MCF 10A (cell line): ENCODE results near the gene RASL11A. TPM values are rescaled to one million over a fixed set of nuclear protein-coding genes. Genes with fewer than 3 reads are reported as not detected.

ENCODE experiments used
- BruUV-seq: library from RNA; stranded (reverse); fragments of 400-500 nt; replicated peaks from 2 replicates; lab custom pipeline; 2021; lab: Mats Ljungman, UMichigan
- CTCF ChIA-PET: fragments of 300-600 bp; sonication (Branson Sonifier 250); formaldehyde crosslinking; extraction: SDS; loops from one replicate; lab custom pipeline; 2021; ENCODE audit warnings: antibody characterized with exemption, inconsistent platforms; lab: Yijun Ruan, JAX
- POLR2A ChIA-PET: fragments of 300-600, 350-650 bp; sonication (Branson Sonifier 250); formaldehyde crosslinking; extraction: SDS; loops from one replicate; lab custom pipeline; 2020; ENCODE audit warnings: antibody characterized with exemption, inconsistent platforms; lab: Yijun Ruan, JAX
- DNase-seq: peaks from one replicate; pipeline ENCODE4 v3.0.0-alpha.2; 2018; ENCODE audit not compliant: unreplicated experiment
- H3K27ac Mint-ChIP-seq: one replicate; pipeline ENCODE4 v1.8.0; 2022; ENCODE audit warnings: mild to moderate bottlenecking, low read depth, mixed read lengths; ENCODE audit not compliant: unreplicated experiment
- H3K27me3 Mint-ChIP-seq: one replicate; pipeline ENCODE4 v1.8.0; 2022; ENCODE audit warnings: mixed read lengths; ENCODE audit not compliant: insufficient read depth, unreplicated experiment
- H3K36me3 Mint-ChIP-seq: one replicate; pipeline ENCODE4 v1.8.0; 2022; ENCODE audit warnings: mild to moderate bottlenecking, moderate library complexity, mixed read lengths; ENCODE audit not compliant: insufficient read depth, unreplicated experiment
- H3K4me1 Mint-ChIP-seq: one replicate; pipeline ENCODE4 v1.8.0; 2022; ENCODE audit warnings: mixed read lengths; ENCODE audit not compliant: insufficient read depth, unreplicated experiment
- H3K4me3 Mint-ChIP-seq: one replicate; pipeline ENCODE4 v1.8.0; 2022; ENCODE audit warnings: mild to moderate bottlenecking, moderate library complexity, mixed read lengths; ENCODE audit not compliant: unreplicated experiment
- H3K9me3 Mint-ChIP-seq: one replicate; pipeline ENCODE4 v1.8.0; 2022; ENCODE audit warnings: mixed read lengths; ENCODE audit not compliant: unreplicated experiment
- intact Hi-C: fragments of 100-400 bp; cut with micrococcal nuclease; formaldehyde crosslinking; loops from 2 replicates; pipeline ENCODE4 v1.14.1; 2022
- total RNA-seq: library from RNA; stranded (reverse); gene quantifications from 2 replicates; pipeline ENCODE4 v1.2.3, GENCODE V29; 2022
- TF ChIP-seq, protein P1 (sequence below): fragments of 200-600 bp; IDR thresholded peaks from one replicate; pipeline ENCODE4 v1.8.0; 2022; ENCODE audit warnings: antibody characterized with exemption, mild to moderate bottlenecking; ENCODE audit not compliant: unreplicated experiment

RASL11A gene
- total RNA-seq, 1 experiment from 2014 or later: 0.98 TPM

DNA sequence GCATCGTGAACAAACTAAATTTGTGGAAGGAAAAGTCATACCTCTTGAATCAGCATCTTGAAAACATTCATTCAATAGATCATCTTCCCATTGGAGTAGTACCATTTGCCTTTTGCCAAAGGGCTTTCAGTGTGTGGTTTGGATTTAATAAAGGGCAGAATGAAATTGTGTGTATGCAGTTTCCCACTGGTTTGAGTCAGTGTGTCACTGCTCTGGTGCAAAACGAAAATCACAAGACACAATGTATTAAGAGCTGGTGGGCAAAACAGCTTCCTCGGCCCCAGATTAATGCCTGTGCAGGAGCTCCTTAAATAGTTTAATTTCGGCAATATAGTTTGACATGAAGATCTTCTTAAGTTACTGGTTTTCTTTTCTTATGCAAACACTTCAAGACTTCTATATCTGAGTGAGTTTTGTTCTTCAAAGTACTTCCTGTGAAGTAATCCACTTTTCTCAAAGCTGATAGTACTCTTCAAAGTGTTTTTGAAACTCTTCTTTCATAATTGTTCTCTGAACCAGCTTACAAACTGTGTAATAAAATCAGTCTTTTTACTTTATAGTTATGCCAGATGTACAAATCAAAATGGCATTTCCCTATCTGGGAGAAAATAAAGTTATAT lies 32.1 kb downstream of the RASL11A start:
- BruUV-seq: no TSS peak
- intact Hi-C loops: no loop called here

GRCh38 chr13:27304099-27304498 lies 33.5 kb downstream of the RASL11A start:
- ChIA-PET CTCF (interaction anchor here (0.7 kb wide), 1 partner anchor 259 kb away, joined by 3 read pairs; no protein-coding TSS in a partner anchor), POLR2A (no interaction called here)
- Mint-ChIP-seq H3K36me3 (no peaks in the 10 kb centered on the region), H3K9me3 (no peaks in the 10 kb centered on the region), H3K27ac (no peak overlapping the region), H3K4me1 (peaks cover 2% of the 10 kb centered on the region), H3K27me3 (no peaks in the 10 kb centered on the region), H3K4me3 (no peak overlapping the region)
- BruUV-seq: no TSS peak
- intact Hi-C loops: no loop called here
- no peak for DNase-seq
- TF ChIP-seq, protein P1, sequence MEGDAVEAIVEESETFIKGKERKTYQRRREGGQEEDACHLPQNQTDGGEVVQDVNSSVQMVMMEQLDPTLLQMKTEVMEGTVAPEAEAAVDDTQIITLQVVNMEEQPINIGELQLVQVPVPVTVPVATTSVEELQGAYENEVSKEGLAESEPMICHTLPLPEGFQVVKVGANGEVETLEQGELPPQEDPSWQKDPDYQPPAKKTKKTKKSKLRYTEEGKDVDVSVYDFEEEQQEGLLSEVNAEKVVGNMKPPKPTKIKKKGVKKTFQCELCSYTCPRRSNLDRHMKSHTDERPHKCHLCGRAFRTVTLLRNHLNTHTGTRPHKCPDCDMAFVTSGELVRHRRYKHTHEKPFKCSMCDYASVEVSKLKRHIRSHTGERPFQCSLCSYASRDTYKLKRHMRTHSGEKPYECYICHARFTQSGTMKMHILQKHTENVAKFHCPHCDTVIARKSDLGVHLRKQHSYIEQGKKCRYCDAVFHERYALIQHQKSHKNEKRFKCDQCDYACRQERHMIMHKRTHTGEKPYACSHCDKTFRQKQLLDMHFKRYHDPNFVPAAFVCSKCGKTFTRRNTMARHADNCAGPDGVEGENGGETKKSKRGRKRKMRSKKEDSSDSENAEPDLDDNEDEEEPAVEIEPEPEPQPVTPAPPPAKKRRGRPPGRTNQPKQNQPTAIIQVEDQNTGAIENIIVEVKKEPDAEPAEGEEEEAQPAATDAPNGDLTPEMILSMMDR: no peak

More for the DNA sequence above, 32.1 kb downstream of the RASL11A start:
- DNase-seq: no peak
- no peak overlapping the region for H3K4me3 Mint-ChIP-seq
- no peaks in the 10 kb centered on the region for H3K36me3 Mint-ChIP-seq
- H3K27me3 Mint-ChIP-seq: peaks cover 9% of the 10 kb centered on the region
- H3K4me1 Mint-ChIP-seq: no peaks in the 10 kb centered on the region
- ChIA-PET POLR2A (no interaction called here), CTCF (interaction anchor here (0.8 kb wide), 1 partner anchor 37 kb away, joined by 5 read pairs; no protein-coding TSS in a partner anchor)
- H3K9me3 Mint-ChIP-seq: no peaks in the 10 kb centered on the region
- no peak overlapping the region for H3K27ac Mint-ChIP-seq
- TF ChIP-seq, protein P1: no peak

GRCh38 chr13:27304611-27305010 lies 34.0 kb downstream of the RASL11A start:
- Mint-ChIP-seq H3K36me3 (no peaks in the 10 kb centered on the region), H3K9me3 (no peaks in the 10 kb centered on the region), H3K4me3 (no peak overlapping the region), H3K27me3 (no peaks in the 10 kb centered on the region), H3K4me1 (peaks cover 7% of the 10 kb centered on the region), H3K27ac (no peak overlapping the region)
- no TSS peak for BruUV-seq
- intact Hi-C loops: no loop called here
- TF ChIP-seq, protein P1: no peak
- no peak for DNase-seq
- ChIA-PET POLR2A (no interaction called here), CTCF (interaction anchor here (0.7 kb wide), 1 partner anchor 259 kb away, joined by 3 read pairs; no protein-coding TSS in a partner anchor)

GRCh38 chr13:27306364-27306763 lies 35.7 kb downstream of the RASL11A start:
- ChIA-PET CTCF (no interaction called here), POLR2A (no interaction called here)
- Mint-ChIP-seq H3K27ac (no peak overlapping the region), H3K4me3 (no peak overlapping the region), H3K9me3 (no peaks in the 10 kb centered on the region), H3K27me3 (no peaks in the 10 kb centered on the region), H3K36me3 (no peaks in the 10 kb centered on the region), H3K4me1 (peaks cover 17% of the 10 kb centered on the region)
- BruUV-seq: no TSS peak
- TF ChIP-seq, protein P1: no peak
- intact Hi-C loops: no loop called here
- no peak for DNase-seq
